ENCODE measurements around the gene DHRS13. TPM values are rescaled to one million over a fixed set of nuclear protein-coding genes. Genes with fewer than 3 reads are reported as not detected.

Gene DHRS13
- total RNA-seq, 1 experiment from 2014 or later: 5.1 TPM

DNA sequence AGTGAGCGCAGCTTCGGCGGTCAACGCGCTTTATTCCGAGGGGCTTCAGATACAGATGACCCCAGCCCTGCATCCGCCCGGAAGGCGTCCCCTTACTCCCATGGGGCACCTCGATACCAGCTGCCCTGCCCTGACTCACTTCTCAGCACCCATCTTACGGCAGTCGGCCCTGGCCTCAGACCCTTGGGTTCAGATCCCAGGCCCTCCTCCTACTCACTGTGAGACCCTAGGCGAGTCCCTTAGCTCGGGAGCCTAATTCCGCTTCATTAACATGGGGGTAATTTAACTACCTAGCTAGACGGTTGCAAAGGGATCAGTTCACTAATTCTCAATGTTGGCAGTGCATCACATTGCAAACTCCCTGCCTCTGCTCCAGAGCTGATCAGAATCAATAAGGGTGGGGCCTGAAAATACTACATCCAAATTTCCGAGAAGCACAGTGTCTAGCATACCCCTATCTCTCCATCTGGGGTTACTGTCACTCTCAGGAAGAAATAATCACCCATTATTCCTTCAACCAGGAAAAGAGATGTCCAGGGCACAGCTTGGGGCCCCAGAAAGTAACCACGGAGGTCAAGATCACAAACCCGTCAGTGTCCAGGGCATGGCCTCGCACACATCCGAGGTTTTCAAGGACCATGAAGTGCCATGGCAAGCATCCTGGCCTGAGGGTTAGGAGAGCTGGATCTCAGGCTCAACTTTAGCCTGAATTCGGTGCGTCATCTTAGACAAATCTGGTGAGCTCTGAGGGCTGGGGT lies 4.9 kb downstream of the DHRS13 start:
- Histone ChIP-seq H3K9me3 (ENCODE audit: low read length) (no peaks in the 10 kb centered on the region), H3F3A (ENCODE audit: low read length, unreplicated experiment) (no peaks in the 10 kb centered on the region), H3K4me1 (ENCODE audit: insufficient read depth, low read length) (peaks cover 11% of the 10 kb centered on the region), H2AFZ (ENCODE audit: low read length) (peak overlapping the region; percentile 95), H3K79me2 (ENCODE audit: low read length) (0 out of 2 replicates have a peak, but pooled peaks cover 9% of the 10 kb centered on the region), H3K4me3 (ENCODE audit: low read length) (peak overlapping the region; percentile 83), H3K36me3 (ENCODE audit: low read depth, low read length) (no peaks in the 10 kb centered on the region), H3K27ac (ENCODE audit: low read length) (no peak overlapping the region; the same call in 1 of the 2 replicates), H3K27me3 (ENCODE audit: low read length) (no peaks in the 10 kb centered on the region), H3K9me2 (replicated peaks; ENCODE audit: low read length) (no peaks in the 10 kb centered on the region), H3K4me2 (ENCODE audit: low read length) (peak overlapping the region; percentile 92), H3K9ac (ENCODE audit: low read length) (peak overlapping the region; percentile 68), H4K20me1 (ENCODE audit: low read length) (no peaks in the 10 kb centered on the region)
- peak; percentile 14; the same call in 1 of the 2 replicates for ATAC-seq
- BruUV-seq (replicated peaks): no TSS peak
- ChIA-PET POLR2A (ENCODE audit: unreplicated experiment) (no interaction called here), CTCF (interaction anchor here (1.0 kb wide), 1 partner anchor 54 kb away, joined by 3 read pairs; no protein-coding TSS in a partner anchor)
- DNase-seq: no peak
- intact Hi-C loops (cut with micrococcal nuclease): no loop called here
- TF ChIP-seq, protein P1, sequence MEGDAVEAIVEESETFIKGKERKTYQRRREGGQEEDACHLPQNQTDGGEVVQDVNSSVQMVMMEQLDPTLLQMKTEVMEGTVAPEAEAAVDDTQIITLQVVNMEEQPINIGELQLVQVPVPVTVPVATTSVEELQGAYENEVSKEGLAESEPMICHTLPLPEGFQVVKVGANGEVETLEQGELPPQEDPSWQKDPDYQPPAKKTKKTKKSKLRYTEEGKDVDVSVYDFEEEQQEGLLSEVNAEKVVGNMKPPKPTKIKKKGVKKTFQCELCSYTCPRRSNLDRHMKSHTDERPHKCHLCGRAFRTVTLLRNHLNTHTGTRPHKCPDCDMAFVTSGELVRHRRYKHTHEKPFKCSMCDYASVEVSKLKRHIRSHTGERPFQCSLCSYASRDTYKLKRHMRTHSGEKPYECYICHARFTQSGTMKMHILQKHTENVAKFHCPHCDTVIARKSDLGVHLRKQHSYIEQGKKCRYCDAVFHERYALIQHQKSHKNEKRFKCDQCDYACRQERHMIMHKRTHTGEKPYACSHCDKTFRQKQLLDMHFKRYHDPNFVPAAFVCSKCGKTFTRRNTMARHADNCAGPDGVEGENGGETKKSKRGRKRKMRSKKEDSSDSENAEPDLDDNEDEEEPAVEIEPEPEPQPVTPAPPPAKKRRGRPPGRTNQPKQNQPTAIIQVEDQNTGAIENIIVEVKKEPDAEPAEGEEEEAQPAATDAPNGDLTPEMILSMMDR (conservative IDR thresholded peaks at IDR 0.05; ENCODE audit: low read depth, low read length): no peak; the same call in 1 of the 2 replicates
- TF ChIP-seq EZH2 (IDR thresholded peaks at IDR 0.05; ENCODE audit: low read length, unreplicated experiment) (no peak), EZH2phosphoT487 (IDR thresholded peaks at IDR 0.05; ENCODE audit: borderline replicate concordance, low read length) (no peak)

DNA sequence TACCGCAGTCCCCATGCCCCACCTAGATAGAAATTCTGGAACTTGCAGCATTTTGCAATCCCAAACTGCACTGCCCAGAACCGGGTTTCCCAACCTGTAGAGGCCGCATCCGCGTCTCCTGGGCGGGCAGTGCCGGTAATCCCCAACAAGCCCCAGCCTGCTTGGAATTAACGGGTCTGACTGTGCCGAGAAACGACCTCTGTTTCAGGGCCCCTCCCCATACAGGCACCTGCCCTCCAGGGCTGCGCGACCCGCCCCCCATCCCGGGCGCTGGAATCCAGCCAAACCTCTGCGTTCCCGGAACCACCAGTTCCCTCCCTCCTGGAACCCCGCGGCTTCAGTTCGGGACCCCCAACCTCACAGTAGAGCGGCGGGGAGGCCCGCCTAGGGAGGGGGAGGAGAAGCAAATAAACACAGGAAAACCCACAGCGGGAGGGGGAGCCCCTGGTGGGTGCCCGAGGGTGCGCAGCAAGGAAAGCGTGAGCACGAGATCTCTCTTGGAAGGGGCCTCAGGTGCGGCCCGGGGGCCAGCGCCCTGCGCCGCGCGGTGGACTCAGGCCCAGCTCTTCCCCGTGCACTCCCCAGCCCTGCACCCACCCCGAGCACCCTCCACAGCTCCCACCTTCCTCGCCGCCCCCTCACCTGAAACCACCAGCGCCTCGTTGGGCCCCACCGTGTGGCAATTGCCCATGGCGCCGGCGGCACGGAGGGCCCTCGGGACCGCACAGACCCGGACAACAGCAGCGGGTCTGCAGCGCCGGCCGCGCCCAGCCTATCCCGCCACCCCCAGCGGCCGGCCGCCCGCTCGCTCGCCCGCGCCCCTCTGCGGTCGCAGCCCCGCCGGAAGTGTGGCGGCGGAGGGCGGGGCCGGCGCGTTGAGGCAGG lies 5.8 kb downstream of the DHRS13 start, which contains the start of gene FLOT2:
FLOT2 (minus strand) TSS at position 850 of the 885 bp plus-strand sequence; CDS start at position 691, 159 bp downstream.
- no TSS peak for BruUV-seq (replicated peaks)

More for the DNA sequence above, 5.8 kb downstream of the DHRS13 start, which contains the start of gene FLOT2:
- peak; percentile 63 for ATAC-seq
- Histone ChIP-seq H3K9ac (ENCODE audit: low read length) (peak within 1 kb of the TSS; percentile 68), H4K20me1 (ENCODE audit: low read length) (no peaks in the 10 kb centered on the region), H3K9me2 (replicated peaks; ENCODE audit: low read length) (no peaks in the 10 kb centered on the region), H3K27ac (ENCODE audit: low read length) (peak within 1 kb of the TSS; percentile 16; the same call in 1 of the 2 replicates), H2AFZ (ENCODE audit: low read length) (peak within 1 kb of the TSS; percentile 95), H3K79me2 (ENCODE audit: low read length) (0 out of 2 replicates have a peak, but pooled peaks cover 9% of the 10 kb centered on the region), H3K4me2 (ENCODE audit: low read length) (peak within 1 kb of the TSS; percentile 92), H3K4me3 (ENCODE audit: low read length) (peak within 1 kb of the TSS; percentile 83), H3K36me3 (ENCODE audit: low read depth, low read length) (no peaks in the 10 kb centered on the region), H3F3A (ENCODE audit: low read length, unreplicated experiment) (no peaks in the 10 kb centered on the region), H3K9me3 (ENCODE audit: low read length) (no peaks in the 10 kb centered on the region), H3K4me1 (ENCODE audit: insufficient read depth, low read length) (peaks cover 11% of the 10 kb centered on the region), H3K27me3 (ENCODE audit: low read length) (no peaks in the 10 kb centered on the region)
- DNase-seq: peak; percentile 21
- CTCF ChIA-PET: interaction anchor here (1.0 kb wide), 1 partner anchor 55 kb away, joined by 3 read pairs; no protein-coding TSS in a partner anchor
- intact Hi-C loops (cut with micrococcal nuclease): no loop called here
- POLR2A ChIA-PET (ENCODE audit: unreplicated experiment): no interaction called here
- TF ChIP-seq, protein P1 (conservative IDR thresholded peaks at IDR 0.05; ENCODE audit: low read depth, low read length): peak; percentile 13; the same call in 1 of the 2 replicates
- no peak for TF ChIP-seq EZH2phosphoT487 (IDR thresholded peaks at IDR 0.05; ENCODE audit: borderline replicate concordance, low read length)
- TF ChIP-seq EZH2 (IDR thresholded peaks at IDR 0.05; ENCODE audit: low read length, unreplicated experiment): no peak
